Measurements from ENCODE around the gene MYO15B. TPM values are rescaled to one million over a fixed set of nuclear protein-coding genes. Genes with fewer than 3 reads are reported as not detected.

The MYO15B gene
- total RNA-seq, 4 donors from 2014 or later = 4.5 to 34.6 (median 14.3) TPM

GRCh38 chr17:75552425-75553294 is 34.9 kb upstream of the MYO15B start:
- ATAC-seq (no peak), DNase-seq (no peak)
- H3K27me3 ChIP-seq = no peaks in the 10 kb centered on the region
- intact Hi-C loops (cut with DNase I; ENCODE audit: low total_unique reads) (loop anchor here (1.0 kb wide), 1 partner anchor 49 kb away; no protein-coding TSS in a partner anchor), in situ Hi-C loops (cut with MboI; ENCODE audit: low sequenced_read_pairs in 4 of 4) (no loop called here)
- no peak for TF ChIP-seq POLR2A (IDR thresholded peaks at IDR 0.05)
- no peak for TF ChIP-seq CTCF (IDR thresholded peaks at IDR 0.05 in 4 of 5, conservative IDR thresholded peaks at IDR 0.05 in 1 of 5)
- H3K27ac ChIP-seq = no peak overlapping the region
- no peaks in the 10 kb centered on the region for H3K9me3 ChIP-seq
- H3K4me1 ChIP-seq = peaks cover 0 to 4% of the 10 kb centered on the region in 2 donors
- H3K4me3 ChIP-seq = no peak overlapping the region
- no peaks in the 10 kb centered on the region for H3K36me3 ChIP-seq

GRCh38 chr17:75553295-75554110 is 34.1 kb upstream of the MYO15B start:
- H3K27me3 ChIP-seq = no peaks in the 10 kb centered on the region
- peaks cover 0 to 4% of the 10 kb centered on the region in 2 donors for H3K4me1 ChIP-seq
- ATAC-seq (no peak), DNase-seq (no peak)
- H3K36me3 ChIP-seq = no peaks in the 10 kb centered on the region
- TF ChIP-seq POLR2A (IDR thresholded peaks at IDR 0.05) (no peak), CTCF (IDR thresholded peaks at IDR 0.05 in 4 of 5, conservative IDR thresholded peaks at IDR 0.05 in 1 of 5) (no peak)
- H3K9me3 ChIP-seq = no peaks in the 10 kb centered on the region
- intact Hi-C loops (cut with DNase I; ENCODE audit: low total_unique reads) (no loop called here), in situ Hi-C loops (cut with MboI; ENCODE audit: low sequenced_read_pairs in 4 of 4) (no loop called here)
- no peak overlapping the region for H3K4me3 ChIP-seq
- H3K27ac ChIP-seq = no peak overlapping the region

- Histone ChIP-seq H3K4me1 (no peaks in the 10 kb centered on the region), H3K27ac (no peak overlapping the region), H3K27me3 (no peaks in the 10 kb centered on the region), H3K36me3 (no peaks in the 10 kb centered on the region), H3K9me3 (no peaks in the 10 kb centered on the region), H3K4me3 (no peak overlapping the region)
- no peak for ATAC-seq
- DNase-seq = no peak
- no peak for TF ChIP-seq POLR2A (IDR thresholded peaks at IDR 0.05)
- no peak for TF ChIP-seq CTCF (IDR thresholded peaks at IDR 0.05 in 4 of 5, conservative IDR thresholded peaks at IDR 0.05 in 1 of 5)
- in situ Hi-C loops (cut with MboI; ENCODE audit: low sequenced_read_pairs in 4 of 4) = no loop called here
- intact Hi-C loops (cut with DNase I; ENCODE audit: low total_unique reads) = no loop called here
Observed at GRCh38 chr17:75555679-75556153, 31.9 kb upstream of the MYO15B start.

- no peaks in the 10 kb centered on the region for H3K4me1 ChIP-seq
- no peak for TF ChIP-seq POLR2A (IDR thresholded peaks at IDR 0.05)
- TF ChIP-seq CTCF (IDR thresholded peaks at IDR 0.05 in 4 of 5, conservative IDR thresholded peaks at IDR 0.05 in 1 of 5) = no peak
- DNase-seq (no peak), ATAC-seq (no peak)
- no peaks in the 10 kb centered on the region for H3K27me3 ChIP-seq
- intact Hi-C loops (cut with DNase I; ENCODE audit: low total_unique reads) (no loop called here), in situ Hi-C loops (cut with MboI; ENCODE audit: low sequenced_read_pairs in 4 of 4) (no loop called here)
- no peaks in the 10 kb centered on the region for H3K9me3 ChIP-seq
- no peak overlapping the region for H3K27ac ChIP-seq
- no peak overlapping the region for H3K4me3 ChIP-seq
- H3K36me3 ChIP-seq = no peaks in the 10 kb centered on the region
Observed at GRCh38 chr17:75557075-75557851, 30.3 kb upstream of the MYO15B start.
